B cell (primary cell): ENCODE data around the gene HOXA3.
A peak's percentile ranks its signal among the peaks of the same experiment; 100 is the strongest.

Experiments
- CTCF ChIP-seq: fragments of 200-600 bp; IDR thresholded peaks from one replicate; pipeline ENCODE4 v1.8.0; 2022; ENCODE audit warnings: antibody characterized with exemption, mild to moderate bottlenecking
- EZH2 ChIP-seq: IDR thresholded peaks from 2 replicates; pipeline ENCODE4 v1.6.1; 2012; ENCODE audit warnings: borderline replicate concordance, low read depth, mild to moderate bottlenecking, moderate library complexity, low read length; ENCODE audit not compliant: insufficient read depth, poor library complexity, severe bottlenecking

- TF ChIP-seq EZH2 (peak; percentile 95), CTCF (no peak)
These were observed 45.9 kb upstream of the HOXA3 start for GRCh38 chr7:27198138-27198841.
